Measurements from ENCODE around the gene ZNRD2.

ZNRD2 gene

GRCh38 chr11:65604258-65604657, 34.0 kb downstream of the ZNRD2 start:
- no peak for DNase-seq (ENCODE audit: low spot score)
- in situ Hi-C loops (cut with MboI; ENCODE audit: low sequenced_read_pairs, unreplicated experiment) = no loop called here
- no peak for TF ChIP-seq CTCF (IDR thresholded peaks at IDR 0.05; ENCODE audit: borderline replicate concordance, control extremely low read depth, extremely low read depth, insufficient read depth, missing control alignments)

DNA sequence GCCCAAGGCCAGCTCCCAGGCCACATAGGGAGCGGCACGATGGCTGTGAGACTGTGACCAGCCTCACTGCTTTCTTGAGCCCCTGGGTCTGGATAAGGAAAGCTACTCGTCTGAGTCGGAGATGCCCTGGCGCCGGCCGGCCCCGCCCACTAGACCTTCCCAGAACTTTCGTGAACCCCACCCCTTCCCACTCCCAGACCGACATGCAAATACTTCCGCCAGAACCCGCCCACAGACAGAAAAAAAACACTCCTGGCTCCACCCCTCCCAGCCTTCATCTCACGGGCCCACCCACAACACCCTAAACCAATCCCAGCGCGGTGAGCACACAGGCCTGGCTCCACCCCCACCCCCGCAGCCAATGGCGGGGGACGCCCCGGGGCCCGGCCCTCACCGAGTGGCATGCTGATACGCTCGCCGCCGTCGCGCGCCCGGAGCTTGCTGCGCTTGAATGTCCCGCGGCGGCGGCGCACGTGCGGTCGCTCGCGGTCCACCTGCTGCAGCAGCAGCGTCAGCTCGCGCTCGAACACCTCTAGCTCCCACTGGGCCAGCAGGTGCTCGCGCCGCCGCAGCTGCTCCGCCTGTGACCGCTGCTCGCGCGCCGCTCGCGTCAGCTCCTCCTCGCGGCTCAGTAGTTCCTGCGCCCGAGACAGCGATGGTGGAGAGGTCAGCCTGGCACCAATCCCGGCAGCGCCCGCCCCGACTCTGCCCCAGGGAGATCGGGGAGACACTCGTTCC, 36.8 kb downstream of the ZNRD2 start:
- TF ChIP-seq CTCF (IDR thresholded peaks at IDR 0.05; ENCODE audit: borderline replicate concordance, control extremely low read depth, extremely low read depth, insufficient read depth, missing control alignments) = no peak
- DNase-seq (ENCODE audit: low spot score) = no peak
- in situ Hi-C loops (cut with MboI; ENCODE audit: low sequenced_read_pairs, unreplicated experiment) = no loop called here

DNA sequence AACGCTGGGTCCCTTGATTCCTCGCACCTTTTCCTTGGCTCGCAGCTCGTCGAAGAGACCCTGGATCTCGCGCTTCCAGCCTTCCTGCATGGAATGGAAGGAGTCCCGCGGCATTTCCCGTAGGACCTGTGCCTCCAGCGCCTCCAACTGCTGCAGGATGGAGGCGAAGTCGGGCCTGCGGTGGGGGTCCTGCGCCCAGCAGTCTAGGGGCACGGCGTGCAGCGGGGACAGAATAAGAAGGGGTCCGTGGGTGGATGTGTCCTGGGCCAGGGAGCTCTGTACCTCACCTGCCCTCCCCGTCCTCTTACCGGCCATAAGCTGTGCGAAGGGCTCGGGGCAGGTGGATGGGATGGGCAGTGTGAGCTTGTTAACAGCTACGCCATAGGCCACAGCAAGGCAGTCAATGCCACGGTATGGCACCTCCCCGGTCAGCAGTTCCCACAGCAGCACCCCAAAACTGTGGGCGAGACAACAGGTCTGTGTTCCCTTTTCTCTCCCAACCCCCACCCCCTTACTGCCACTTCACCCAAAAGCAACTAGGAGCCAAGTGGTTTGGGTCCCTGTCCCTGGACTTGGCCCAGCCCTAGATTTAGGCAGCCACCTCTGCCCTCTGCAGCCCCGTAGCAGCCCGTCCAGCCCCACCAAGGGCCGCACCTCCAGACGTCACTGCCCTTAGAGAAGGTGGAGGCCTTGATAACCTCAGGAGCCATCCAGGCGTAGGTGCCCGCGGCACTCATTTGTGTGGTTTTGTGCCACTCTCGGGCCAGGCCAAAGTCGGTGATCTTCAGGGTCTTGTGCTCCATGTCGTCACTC, 37.5 kb downstream of the ZNRD2 start:
- TF ChIP-seq CTCF (IDR thresholded peaks at IDR 0.05; ENCODE audit: borderline replicate concordance, control extremely low read depth, extremely low read depth, insufficient read depth, missing control alignments) = no peak
- in situ Hi-C loops (cut with MboI; ENCODE audit: low sequenced_read_pairs, unreplicated experiment) = no loop called here
- no peak for DNase-seq (ENCODE audit: low spot score)

DNA sequence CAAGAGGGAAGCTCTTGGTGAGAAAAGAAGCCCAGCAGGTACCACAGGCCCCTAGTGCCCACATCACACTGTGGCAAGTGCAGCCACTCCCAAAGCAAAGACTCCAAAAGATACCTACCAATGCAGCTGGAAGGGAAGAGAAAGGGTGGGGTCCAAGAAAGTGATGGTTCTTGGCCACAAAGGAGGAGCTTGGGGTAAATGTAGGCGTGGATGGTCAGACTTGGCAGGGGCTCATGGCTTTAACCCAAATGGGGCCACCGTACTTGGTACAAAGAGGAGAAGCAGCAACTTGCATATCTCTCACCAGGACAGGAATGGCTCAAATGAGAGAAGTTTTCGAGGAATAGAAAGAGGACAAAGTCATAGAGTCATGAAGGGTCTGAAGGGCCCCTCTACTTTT, 39.0 kb downstream of the ZNRD2 start:
- no peak for DNase-seq (ENCODE audit: low spot score)
- in situ Hi-C loops (cut with MboI; ENCODE audit: low sequenced_read_pairs, unreplicated experiment) = no loop called here
- TF ChIP-seq CTCF (IDR thresholded peaks at IDR 0.05; ENCODE audit: borderline replicate concordance, control extremely low read depth, extremely low read depth, insufficient read depth, missing control alignments) = no peak

DNA sequence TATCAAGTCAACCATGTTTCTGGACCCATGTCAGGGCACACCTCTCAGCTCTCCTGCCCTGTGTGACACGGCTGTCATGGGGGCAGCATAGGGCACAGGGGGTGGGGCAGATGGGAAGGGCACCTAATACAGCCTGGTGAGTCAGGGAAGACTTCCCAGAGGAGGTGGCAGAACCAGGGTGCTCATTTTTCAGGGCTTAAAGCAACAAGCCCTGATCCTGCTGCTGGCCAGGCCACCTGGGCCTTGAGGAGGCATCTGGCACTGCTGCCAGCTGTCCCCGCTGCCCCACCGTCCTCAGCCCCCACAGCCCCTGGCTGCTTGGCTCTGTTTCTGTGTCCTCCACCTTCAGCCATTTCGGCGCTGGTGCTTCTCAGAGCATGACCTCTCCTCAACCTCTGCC, 39.4 kb downstream of the ZNRD2 start:
- no peak for DNase-seq (ENCODE audit: low spot score)
- TF ChIP-seq CTCF (IDR thresholded peaks at IDR 0.05; ENCODE audit: borderline replicate concordance, control extremely low read depth, extremely low read depth, insufficient read depth, missing control alignments) = no peak
- in situ Hi-C loops (cut with MboI; ENCODE audit: low sequenced_read_pairs, unreplicated experiment) = no loop called here

DNA sequence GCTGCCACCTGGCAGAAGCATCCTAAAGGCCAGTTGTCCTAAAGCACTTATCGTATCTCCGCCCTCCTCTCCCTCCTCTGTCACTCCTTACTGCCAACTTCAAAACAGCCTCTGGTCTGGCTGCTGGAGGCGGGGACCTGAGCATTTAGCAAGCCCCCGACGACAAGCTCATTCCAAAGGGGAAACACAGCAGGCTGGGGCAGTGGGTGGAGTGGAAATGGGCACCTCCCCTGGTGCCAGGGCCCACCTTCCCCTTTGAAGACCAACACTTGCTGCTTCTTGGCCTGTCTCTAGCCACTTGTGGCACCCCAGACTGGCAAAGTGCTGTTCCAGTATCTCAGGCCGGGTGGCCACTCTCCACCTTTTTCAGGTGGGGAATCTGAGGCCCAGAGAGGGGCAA, 40.1 kb downstream of the ZNRD2 start:
- in situ Hi-C loops (cut with MboI; ENCODE audit: low sequenced_read_pairs, unreplicated experiment) = no loop called here
- TF ChIP-seq CTCF (IDR thresholded peaks at IDR 0.05; ENCODE audit: borderline replicate concordance, control extremely low read depth, extremely low read depth, insufficient read depth, missing control alignments) = no peak
- no peak for DNase-seq (ENCODE audit: low spot score)

All from GM13976 (cell line).